ENCODE measurements around the gene FAM222B.

The FAM222B gene

GRCh38 chr17:28748852-28749515 is 93.6 kb downstream of the FAM222B start:
- Histone ChIP-seq H3K4me3 (ENCODE audit: low read length) (no peak overlapping the region), H2AFZ (ENCODE audit: low read depth, low read length) (no peak overlapping the region), H3K4me1 (ENCODE audit: insufficient read depth, low read length) (peaks cover 26% of the 10 kb centered on the region), H3K36me3 (ENCODE audit: insufficient read depth, low read length) (peaks cover 63% of the 10 kb centered on the region), H3K27me3 (ENCODE audit: insufficient read depth, low read length) (no peaks in the 10 kb centered on the region), H3K9me3 (ENCODE audit: low read length) (no peaks in the 10 kb centered on the region)

GRCh38 chr17:28747801-28748750 is 94.5 kb downstream of the FAM222B start:
- H3K9me3 ChIP-seq (ENCODE audit: low read length), result no peaks in the 10 kb centered on the region
- no peak overlapping the region for H2AFZ ChIP-seq (ENCODE audit: low read depth, low read length)
- H3K36me3 ChIP-seq (ENCODE audit: insufficient read depth, low read length), result peaks cover 63% of the 10 kb centered on the region
- H3K27me3 ChIP-seq (ENCODE audit: insufficient read depth, low read length), result no peaks in the 10 kb centered on the region
- peaks cover 26% of the 10 kb centered on the region for H3K4me1 ChIP-seq (ENCODE audit: insufficient read depth, low read length)
- H3K4me3 ChIP-seq (ENCODE audit: low read length), result no peak overlapping the region

- no peak overlapping the region for H3K4me3 ChIP-seq (ENCODE audit: low read length)
- peaks cover 57% of the 10 kb centered on the region for H3K36me3 ChIP-seq (ENCODE audit: insufficient read depth, low read length)
- no peaks in the 10 kb centered on the region for H3K9me3 ChIP-seq (ENCODE audit: low read length)
- peaks cover 30% of the 10 kb centered on the region for H3K4me1 ChIP-seq (ENCODE audit: insufficient read depth, low read length)
- H3K27me3 ChIP-seq (ENCODE audit: insufficient read depth, low read length), result no peaks in the 10 kb centered on the region
- H2AFZ ChIP-seq (ENCODE audit: low read depth, low read length), result no peak overlapping the region
Measured at GRCh38 chr17:28747051-28747691, 95.4 kb downstream of the FAM222B start.

- H2AFZ ChIP-seq (ENCODE audit: low read depth, low read length), result no peak overlapping the region
- no peaks in the 10 kb centered on the region for H3K9me3 ChIP-seq (ENCODE audit: low read length)
- H3K4me1 ChIP-seq (ENCODE audit: insufficient read depth, low read length), result peaks cover 30% of the 10 kb centered on the region
- H3K27me3 ChIP-seq (ENCODE audit: insufficient read depth, low read length), result no peaks in the 10 kb centered on the region
- H3K4me3 ChIP-seq (ENCODE audit: low read length), result no peak overlapping the region
- peaks cover 54% of the 10 kb centered on the region for H3K36me3 ChIP-seq (ENCODE audit: insufficient read depth, low read length)
Measured at GRCh38 chr17:28746611-28747050, 96.0 kb downstream of the FAM222B start.

- Histone ChIP-seq H3K4me1 (ENCODE audit: insufficient read depth, low read length) (peaks cover 30% of the 10 kb centered on the region), H3K27me3 (ENCODE audit: insufficient read depth, low read length) (no peaks in the 10 kb centered on the region), H3K36me3 (ENCODE audit: insufficient read depth, low read length) (peaks cover 49% of the 10 kb centered on the region), H2AFZ (ENCODE audit: low read depth, low read length) (no peak overlapping the region), H3K9me3 (ENCODE audit: low read length) (no peaks in the 10 kb centered on the region), H3K4me3 (ENCODE audit: low read length) (peak overlapping the region; percentile 97)
Measured at GRCh38 chr17:28745786-28746411, 96.7 kb downstream of the FAM222B start.

- Histone ChIP-seq H3K36me3 (ENCODE audit: insufficient read depth, low read length) (peaks cover 41% of the 10 kb centered on the region), H3K27me3 (ENCODE audit: insufficient read depth, low read length) (no peaks in the 10 kb centered on the region), H3K4me3 (ENCODE audit: low read length) (peak overlapping the region; percentile 97), H3K4me1 (ENCODE audit: insufficient read depth, low read length) (peaks cover 26% of the 10 kb centered on the region), H3K9me3 (ENCODE audit: low read length) (no peaks in the 10 kb centered on the region), H2AFZ (ENCODE audit: low read depth, low read length) (no peak overlapping the region)
Measured at GRCh38 chr17:28744972-28745785, 97.4 kb downstream of the FAM222B start.

GRCh38 chr17:28744104-28744971 is 98.3 kb downstream of the FAM222B start:
- Histone ChIP-seq H3K4me3 (ENCODE audit: low read length) (peak overlapping the region; percentile 97), H3K36me3 (ENCODE audit: insufficient read depth, low read length) (peaks cover 35% of the 10 kb centered on the region), H3K9me3 (ENCODE audit: low read length) (no peaks in the 10 kb centered on the region), H3K27me3 (ENCODE audit: insufficient read depth, low read length) (no peaks in the 10 kb centered on the region), H3K4me1 (ENCODE audit: insufficient read depth, low read length) (peaks cover 22% of the 10 kb centered on the region), H2AFZ (ENCODE audit: low read depth, low read length) (no peak overlapping the region)

GRCh38 chr17:28743243-28744103 is 99.1 kb downstream of the FAM222B start, which contains the start of gene TRAF4:
TRAF4 (plus strand) TSS chr17:28744011; CDS start chr17:28744113, 102 bp downstream.
- no peaks in the 10 kb centered on the region for H3K27me3 ChIP-seq (ENCODE audit: insufficient read depth, low read length)
- H2AFZ ChIP-seq (ENCODE audit: low read depth, low read length), result peak within 1 kb of the TSS; percentile 60
- peak within 1 kb of the TSS; percentile 97 for H3K4me3 ChIP-seq (ENCODE audit: low read length)
- H3K9me3 ChIP-seq (ENCODE audit: low read length), result no peaks in the 10 kb centered on the region
- peaks cover 22% of the 10 kb centered on the region for H3K4me1 ChIP-seq (ENCODE audit: insufficient read depth, low read length)
- peaks cover 26% of the 10 kb centered on the region for H3K36me3 ChIP-seq (ENCODE audit: insufficient read depth, low read length)

- Histone ChIP-seq H2AFZ (ENCODE audit: low read depth, low read length) (no peak overlapping the region), H3K27me3 (ENCODE audit: insufficient read depth, low read length) (no peaks in the 10 kb centered on the region), H3K4me1 (ENCODE audit: insufficient read depth, low read length) (peaks cover 17% of the 10 kb centered on the region), H3K4me3 (ENCODE audit: low read length) (no peak overlapping the region), H3K9me3 (ENCODE audit: low read length) (peaks cover 3% of the 10 kb centered on the region), H3K36me3 (ENCODE audit: insufficient read depth, low read length) (peaks cover 8% of the 10 kb centered on the region)
Measured at GRCh38 chr17:28741358-28742349, 100.9 kb downstream of the FAM222B start.
